GM21619 (cell line): ENCODE data around the gene CCDC61.

ENCODE experiments used
- ATAC-seq: cut with Tn5 transposase; IDR thresholded peaks from one replicate; pipeline ENCODE4 v1.9.1; 2021; ENCODE audit not compliant: unreplicated experiment

The CCDC61 gene

DNA sequence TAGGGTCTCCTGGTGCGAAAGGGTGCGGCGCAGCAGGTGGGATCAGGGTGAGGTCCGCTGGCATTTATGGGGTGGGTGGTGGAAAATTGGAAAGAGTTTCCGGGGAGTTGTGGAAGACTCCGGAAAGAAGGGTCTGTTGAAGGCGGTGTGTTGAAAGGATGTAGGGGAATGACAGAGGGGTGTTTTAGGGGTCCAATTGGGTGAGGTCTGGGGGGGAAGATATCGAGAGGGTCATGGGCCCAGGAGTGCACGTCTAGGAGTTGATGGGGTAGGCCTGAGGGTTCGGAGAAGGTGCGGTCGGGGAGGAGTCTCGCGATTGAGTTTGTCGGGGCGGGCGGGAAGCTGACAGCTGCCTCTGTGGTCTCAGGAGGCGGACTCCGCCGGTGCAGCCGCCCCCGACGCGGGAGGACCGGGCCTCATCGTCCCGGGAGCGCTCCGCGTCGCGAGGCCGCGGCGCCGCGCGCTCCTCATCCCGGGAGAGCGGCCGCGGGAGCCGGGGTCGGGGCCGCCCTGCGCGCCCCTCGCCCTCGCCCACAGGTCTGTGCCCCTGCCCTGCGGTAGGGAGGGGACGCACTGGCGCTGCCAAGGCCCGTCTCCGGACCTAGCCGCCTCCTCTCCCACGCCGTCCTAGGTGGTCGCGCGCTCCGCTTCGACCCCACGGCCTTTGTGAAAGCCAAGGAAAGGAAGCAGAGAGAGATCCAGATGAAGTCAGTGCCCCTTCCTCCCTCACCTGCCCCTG lies 20.6 kb downstream of the CCDC61 start:
- ATAC-seq = no peak

DNA sequence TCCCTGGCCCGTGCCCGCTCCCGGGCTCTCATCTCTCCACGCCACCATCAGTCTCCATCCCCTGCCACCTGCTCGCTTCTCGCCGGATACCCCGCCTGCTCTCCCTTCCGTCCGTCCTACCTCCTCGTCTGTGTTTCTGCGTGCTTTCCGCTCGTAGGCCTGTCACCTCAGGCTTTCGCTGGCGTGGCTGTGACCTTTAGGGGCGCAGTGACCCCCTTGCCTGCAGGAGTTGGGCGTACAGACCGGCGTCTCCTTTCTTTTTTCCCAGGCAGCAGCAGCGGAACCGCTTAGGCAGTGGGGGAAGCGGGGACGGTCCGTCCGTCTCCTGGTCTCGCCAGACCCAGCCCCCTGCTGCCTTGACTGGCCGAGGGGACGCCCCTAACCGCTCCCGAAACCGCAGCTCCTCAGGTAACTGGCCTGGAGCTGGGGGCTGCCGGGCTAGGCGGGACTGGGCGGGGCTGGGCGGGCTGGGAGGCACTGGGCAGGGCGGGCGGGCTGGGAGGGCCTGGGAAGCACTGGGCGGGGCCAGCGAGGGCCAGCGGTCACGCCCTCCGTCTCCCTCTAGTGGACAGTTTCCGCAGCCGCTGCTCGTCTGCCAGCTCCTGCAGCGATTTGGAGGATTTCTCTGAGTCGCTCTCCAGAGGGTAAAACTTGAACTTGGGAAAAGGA lies 21.3 kb downstream of the CCDC61 start:
- no peak for ATAC-seq

DNA sequence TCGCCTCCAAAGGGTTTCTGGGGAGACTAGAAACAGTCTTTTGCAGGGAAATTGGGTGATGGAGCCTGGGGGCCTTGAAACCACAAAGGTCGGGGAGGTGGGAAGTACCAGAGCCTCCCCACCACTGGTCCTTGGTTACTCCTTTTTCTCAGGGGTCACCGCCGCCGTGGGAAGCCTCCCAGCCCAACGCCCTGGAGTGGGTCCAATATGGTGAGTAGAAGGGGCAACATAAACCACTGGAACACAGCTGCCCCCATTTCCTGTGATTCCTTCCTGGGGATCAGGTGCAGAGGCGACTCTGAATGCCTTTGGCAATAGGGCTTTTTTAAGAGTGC lies 21.8 kb downstream of the CCDC61 start:
- no peak for ATAC-seq

DNA sequence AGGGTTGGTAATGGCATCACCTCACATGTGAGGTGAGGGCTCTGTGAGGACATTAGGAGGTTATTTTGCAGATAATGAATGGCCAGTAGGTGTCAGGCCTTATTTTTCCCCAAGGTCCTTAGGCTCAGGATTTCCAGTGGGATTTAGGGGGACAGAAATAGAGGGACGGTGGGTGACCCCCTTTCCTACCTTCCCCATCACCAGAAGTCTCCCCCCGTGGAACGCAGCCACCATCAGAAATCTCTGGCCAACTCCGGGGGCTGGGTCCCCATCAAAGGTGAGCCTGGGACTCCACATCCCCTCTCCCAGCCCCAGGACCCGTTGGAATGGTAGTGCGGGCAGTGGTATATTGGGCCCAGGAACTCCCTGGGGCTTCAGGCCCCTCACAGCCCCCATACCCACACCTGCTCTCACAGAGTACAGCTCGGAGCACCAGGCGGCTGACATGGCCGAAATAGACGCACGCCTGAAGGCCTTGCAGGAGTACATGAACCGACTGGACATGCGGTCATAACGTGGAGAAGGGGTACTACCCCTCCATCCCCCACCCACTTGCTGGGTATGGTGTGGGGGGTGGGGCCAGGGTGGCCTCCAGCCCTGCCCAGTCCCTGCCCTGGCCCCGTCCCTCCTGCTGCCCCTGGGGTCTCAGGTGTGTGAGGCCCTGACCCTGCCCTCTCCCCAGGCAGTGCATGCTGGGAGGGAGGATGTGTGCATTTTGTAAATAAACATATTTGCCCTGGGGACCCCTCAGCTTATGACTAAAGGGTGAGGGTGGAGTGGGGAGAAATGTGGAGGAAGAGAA lies 22.8 kb downstream of the CCDC61 start:
- no peak for ATAC-seq

DNA sequence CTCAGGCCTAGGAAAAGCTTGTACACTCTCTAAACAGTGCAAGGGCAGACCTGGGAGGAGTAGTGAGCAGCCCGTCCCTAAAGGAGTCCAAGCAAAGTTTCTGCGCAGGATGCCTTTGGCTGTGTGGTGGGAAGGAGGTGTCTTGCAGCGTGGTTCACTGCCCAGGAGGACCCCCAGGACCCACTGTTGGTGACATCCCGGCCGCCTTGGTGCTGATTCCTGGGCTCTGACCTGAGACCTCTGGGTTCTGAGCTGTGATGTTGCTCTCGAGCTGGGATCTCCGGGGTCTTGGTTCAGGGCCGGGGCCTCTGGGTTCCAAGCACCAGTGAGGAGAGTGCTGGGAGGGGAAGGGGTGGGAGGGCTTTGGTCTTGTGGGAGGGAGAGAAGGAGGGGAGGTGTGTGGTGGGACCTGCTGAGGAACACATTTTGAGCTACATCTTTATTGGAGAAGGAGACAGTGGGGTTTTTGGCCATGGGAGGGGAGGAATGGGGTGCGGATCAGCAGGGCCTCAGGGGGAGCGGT lies 23.5 kb downstream of the CCDC61 start:
- no peak for ATAC-seq

DNA sequence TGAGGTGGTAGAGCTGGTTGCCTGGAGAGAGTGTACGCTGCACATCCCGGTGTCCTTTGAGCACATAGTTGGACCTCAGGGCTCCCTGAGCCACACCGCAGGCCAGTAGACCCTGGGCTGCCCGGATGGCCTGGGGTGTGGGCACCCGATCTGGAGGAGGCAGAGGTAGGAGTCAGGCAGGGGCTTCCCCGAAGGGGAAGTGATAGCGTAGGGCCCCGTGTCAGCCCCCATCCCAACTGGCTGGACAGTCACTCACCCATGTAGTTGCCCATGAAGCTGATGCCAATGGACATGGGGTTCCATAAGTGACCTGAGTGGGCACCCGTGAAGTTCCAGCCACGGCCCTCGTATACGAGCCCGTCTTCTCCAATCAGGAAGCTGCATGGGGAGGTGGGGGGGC lies 24.0 kb downstream of the CCDC61 start:
- no peak for ATAC-seq

DNA sequence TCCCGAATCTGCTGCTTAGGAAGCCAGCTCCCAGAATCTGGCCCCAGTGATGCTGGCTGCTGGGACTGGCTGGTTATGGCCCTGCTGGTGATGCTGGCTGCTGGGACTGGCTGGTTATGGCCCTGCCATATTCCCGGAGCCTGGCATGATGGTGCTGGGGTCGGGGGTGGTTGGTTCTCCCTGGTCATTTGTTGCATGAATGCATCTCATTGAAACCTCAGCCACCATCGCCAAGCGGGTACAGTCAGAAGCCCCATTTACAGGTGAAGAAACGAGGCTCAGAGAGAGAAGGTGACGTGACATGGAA lies 25.5 kb downstream of the CCDC61 start:
- no peak for ATAC-seq

DNA sequence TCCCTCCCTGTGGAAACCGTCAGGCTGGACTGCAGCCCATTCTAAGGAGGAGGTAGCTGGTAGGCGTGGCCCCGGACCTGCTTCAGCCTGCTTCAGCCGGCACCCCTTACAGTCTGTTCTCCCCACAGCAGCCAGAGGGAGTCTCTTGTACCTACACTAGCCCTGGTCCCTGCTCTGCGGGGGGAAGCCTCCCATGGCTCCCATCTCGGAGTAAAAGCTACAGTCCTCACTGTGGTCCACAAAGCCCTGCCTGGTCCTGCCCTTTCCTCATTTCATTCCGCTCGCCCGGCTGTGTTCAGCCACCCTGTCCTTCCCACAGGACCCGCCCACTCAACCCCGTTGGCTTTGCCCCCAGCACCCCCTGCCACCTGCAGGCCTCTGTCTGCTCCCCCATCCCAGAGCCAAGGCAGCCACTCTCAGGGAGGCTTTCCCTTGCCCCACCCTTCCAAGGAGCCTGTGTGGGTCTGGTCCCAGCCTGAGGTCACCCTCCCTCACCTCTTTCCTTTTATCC lies 26.3 kb downstream of the CCDC61 start:
- no peak for ATAC-seq

DNA sequence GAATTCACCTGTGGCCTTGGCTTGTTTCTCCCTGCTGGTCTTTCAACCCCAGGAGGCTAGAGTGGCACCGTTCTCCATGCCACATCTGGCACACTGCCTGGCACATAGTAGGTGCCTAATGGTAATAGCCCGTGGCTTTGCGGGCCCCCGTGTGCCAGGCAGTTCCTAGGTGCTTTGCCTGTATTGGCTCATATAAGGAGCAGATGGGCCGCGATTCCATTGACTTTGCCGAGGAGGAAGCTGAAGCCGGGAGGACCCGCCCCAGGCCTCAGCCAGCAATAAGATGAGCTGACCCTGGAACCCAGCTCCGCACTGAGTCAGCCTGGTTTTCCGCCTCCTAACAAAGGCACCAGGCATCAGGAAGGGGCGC lies 26.8 kb downstream of the CCDC61 start:
- ATAC-seq = no peak

DNA sequence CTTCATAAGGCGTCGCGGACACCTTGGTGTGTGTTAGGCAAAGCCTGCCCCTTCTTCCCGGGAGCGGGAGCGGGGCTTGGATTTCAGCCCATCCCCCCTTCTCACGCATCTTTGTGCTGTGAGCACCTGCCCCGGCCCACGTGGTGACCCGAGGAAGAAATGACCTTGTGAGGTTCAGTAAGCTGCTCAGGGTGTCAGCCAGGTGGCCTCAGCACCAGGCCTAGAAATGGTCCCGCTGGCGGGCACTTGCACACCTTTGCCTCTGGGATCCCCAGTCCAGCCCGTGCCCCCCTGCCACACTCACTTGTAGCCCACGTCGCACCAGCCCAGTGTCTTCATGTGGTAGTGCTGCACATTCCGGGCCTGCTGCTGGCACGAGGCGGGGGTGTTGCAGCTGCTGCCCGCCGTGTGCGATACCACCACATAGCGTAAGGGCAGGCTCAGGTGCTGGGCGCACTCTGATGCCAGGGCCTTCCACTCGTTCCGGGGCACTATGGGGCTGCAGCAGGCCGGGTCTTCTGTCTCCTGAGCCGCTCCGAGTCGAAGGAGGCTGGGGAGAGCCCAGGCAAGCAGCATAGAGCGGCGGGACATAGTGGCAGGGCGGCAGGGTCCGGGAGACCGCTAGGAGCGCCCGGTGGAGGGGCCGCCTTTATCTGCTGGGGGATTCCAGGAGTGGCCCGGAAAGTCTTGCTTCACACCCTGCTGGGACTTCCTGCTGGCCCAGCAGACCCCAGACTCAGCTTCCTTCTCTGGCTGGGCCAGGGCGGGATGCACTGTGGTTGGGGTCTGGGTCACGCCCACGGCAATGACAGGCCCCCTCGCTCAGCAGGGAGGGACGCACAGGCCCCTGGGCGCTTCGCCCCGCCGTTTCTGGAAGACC lies 27.4 kb downstream of the CCDC61 start, which contains the start of gene PGLYRP1:
TSS of gene PGLYRP1 (minus strand) at position 623 of the 880 bp plus-strand sequence. CDS start at position 591, 32 bp downstream.
- no peak for ATAC-seq

DNA sequence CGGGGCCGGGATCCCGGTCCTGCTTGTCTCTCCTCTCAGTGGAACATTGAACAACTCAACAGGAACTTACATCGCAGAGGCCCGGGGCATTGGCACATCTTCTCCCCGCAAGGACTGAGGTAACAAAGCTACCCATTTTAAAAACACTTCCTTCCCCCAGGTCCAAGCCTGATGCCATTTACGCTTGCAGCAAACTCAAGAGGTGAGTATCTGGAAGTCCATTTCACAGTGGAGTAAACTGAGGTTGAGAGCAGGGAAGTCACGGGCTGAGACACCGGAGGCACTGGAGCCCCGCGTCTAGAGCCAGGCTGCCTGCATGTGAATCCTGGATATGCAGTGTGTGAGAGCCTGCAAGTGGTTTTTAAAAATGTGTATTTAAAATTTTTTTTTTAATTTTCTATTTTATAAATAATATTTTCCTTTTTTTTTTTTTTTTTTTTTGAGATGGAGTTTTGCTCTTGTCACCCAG lies 28.1 kb downstream of the CCDC61 start:
- ATAC-seq = no peak

DNA sequence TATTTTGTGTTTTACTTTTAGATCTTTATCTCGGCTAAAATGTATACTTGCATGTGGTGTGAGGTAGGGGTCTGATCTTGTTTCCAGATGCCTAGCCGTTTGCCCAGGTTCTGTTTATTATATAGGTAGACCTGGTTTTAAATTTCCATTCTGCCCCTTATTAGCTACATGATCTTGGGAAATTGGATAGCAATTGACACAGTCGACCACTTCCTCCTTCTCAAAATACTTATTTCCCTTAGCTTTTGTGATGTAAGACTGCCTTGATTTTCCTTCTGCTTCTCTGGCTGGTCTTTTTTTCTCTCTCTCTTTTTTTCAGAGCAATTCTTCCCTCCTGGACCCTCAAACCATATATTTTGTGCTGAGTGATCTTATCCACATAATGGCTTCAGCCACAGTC lies 30.6 kb downstream of the CCDC61 start:
- ATAC-seq = no peak

DNA sequence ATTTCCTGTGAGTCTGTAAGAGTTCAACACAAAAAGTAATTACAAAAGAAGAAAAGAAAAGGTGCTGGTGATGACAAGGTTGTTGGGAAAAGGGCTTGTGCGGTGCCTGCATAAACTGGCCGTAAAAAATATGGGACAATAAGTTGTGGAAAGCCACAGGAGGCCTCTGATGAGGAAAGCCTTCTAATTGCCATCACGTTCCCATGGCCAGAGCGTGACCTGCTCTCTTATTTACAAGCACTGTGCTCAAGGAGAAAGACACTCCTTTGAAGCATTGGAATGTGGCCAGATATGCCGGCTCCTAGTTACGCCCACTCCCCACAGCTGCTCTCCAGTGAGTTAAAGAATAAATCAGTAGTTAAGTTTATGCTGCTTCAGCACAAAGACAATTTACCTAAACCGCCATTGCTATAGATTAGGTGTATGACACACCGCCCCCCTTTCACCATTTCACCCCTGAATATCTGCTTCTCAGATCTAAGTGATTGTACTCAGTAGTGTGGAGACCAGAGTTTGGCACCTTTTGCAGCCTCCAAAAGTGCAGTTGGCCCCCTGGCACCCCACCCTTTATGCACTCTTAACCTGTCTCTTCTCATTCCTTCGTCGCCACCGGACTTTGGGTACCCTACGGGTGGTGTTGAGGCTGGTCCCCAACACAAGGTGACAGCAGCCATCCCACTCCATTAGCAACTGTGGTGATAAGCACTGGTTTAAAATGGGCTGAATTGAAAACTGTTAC lies 35.7 kb downstream of the CCDC61 start:
- no peak for ATAC-seq

DNA sequence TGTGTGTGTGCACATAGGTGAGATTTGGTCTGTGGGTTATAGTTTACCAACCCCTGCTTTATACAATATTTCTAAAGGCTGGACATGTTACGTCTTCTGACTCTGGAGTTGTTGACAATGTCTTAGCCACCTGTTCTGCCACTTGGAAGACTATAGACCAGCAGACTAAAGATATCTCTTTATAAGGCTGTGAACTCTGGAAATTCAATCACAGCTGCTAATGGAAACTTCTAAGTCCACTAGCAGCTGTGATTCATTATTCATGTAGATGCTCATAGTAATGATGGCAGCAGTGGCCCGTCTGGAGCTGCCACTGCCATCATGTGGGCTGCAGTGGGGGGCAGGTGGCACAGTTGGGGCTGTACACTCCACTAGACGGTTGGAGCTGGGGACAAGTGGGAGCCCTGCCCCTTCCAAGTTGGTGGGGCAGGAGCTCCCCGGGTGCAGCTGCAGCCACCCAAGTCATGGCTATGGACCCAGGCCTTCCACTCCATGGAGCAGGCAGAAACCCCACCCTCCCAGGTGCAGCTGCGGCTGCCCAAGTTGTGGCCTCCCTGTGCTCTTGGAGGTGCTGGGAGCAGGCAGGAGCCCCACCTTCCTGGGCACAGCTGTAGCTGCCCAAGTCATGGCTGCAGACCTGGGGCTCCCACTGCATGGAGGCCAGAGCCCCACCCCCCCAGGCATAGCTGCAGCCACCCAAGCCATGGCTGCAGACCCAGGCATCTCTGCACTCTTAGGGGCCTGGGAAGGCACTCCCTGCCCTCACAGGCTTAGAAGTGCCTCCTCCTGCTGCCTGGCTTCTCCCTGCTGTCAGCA lies 36.7 kb downstream of the CCDC61 start:
- no peak for ATAC-seq

DNA sequence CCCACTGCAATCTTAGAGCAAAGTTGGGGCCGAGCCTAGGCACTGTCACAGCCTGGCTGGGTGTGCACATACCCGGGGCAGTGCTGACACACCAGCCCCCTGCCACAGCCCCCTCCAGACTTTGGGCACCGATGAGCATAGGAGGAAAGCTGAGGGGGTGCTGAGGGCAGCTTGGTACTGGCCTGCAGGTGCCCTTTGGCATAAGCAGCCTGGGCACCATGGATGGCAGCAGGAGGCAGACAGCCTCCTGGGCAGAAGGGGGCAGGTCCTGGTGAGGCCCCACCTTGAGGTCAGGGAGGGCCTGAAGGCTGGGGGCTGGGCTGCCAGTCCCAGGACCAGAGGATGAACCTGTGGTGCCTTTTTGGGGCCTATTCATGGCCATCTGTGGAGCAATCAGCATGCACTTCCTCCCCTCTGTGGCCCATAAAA lies 37.3 kb downstream of the CCDC61 start:
- ATAC-seq = no peak

DNA sequence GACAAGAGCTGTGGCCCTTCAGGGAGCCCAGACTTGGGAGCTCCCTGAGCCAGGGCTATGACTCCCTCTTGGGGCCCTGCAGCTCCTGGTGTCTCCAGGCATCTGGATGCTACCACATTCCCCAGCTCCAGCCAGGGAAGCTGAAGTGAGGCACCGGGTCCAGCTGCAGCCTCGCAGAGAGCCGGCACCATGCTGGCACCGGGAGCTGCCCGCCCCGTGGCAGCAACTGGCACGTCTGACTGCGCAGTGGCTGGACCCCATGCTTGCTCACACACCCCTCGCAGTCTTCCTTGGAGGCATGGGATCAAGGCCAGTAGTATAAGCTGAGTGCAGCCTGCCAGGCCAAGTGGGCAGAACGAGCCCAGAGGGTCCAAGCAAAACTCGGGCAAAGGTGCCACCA lies 38.1 kb downstream of the CCDC61 start:
- no peak for ATAC-seq

DNA sequence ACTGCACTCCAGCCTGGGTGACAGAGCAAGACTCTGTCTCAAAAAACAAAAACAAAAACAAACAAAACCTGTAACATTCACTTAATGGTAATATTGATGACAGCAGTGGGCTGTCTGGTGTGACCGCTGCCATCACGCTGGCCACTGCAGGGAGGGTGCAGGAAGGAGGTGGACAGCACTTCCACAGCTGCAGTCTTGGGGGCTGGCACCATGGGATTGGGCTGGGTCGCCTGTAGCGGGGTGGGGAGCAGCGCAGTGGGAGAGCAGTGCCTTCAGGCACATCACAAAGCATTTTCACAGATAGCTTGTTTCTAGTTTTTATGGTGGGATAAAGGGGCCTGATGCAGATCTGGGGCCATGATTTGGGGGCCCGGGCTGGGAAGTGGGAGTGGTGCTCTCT lies 40.3 kb downstream of the CCDC61 start:
- no peak for ATAC-seq

DNA sequence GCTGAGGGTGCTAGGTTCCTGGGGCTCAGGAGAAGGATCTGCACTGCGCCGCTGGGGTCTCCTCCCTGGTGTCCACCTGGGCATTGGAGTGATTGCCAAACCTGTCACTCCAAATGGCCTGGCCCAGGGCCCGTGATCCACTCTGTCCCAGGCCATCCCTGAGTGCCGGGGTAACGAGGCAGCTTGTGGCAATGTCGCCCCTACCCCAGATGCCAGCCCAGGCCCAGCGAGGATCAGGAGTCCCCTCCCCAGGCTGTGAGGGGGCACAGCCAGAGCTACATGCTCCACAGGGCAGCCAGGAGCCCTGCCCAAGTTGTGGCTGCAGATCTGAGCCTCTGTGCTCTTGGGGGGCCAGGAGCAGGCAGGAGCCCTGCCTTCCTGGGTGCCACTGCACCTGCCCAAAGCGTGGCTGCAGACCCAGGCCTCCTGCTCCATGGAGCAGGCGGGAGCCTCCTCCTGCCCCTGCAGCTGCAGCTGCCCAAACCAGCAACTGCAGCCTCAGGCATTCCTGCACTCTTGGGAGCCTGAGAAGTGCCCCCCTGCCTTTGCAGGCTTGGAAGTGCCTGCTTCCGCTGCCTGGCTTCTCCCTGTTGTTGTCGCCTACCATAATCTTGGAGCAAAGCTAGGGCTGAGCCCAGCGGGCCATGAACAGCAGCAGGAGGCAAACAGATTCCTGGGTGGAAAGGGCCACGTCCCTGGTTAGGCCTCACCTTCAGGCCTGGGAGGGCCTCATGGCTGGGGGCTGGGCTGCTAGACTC lies 40.9 kb downstream of the CCDC61 start:
- ATAC-seq = no peak
